ENCODE results near the gene GSPT1. TPM values are rescaled to one million over a fixed set of nuclear protein-coding genes. Genes with fewer than 3 reads are reported as not detected.

The GSPT1 gene
- total RNA-seq, 5 donors from 2014 or later (not counting 1 experiment from before 2014, with no cell fraction given), result 84.2 to 166 (median 92.5) TPM

Other genes with a start within 250 kb of the GSPT1 start
- gene SNN, start 247.5 kb downstream of the GSPT1 start, total RNA-seq, result 10 to 100 TPM; 17.4 to 56.2 (median 22.7) TPM
- 10 to 100 TPM; 44.0 to 76.3 (median 54.0) TPM for gene TXNDC11, start 173.1 kb downstream of the GSPT1 start, total RNA-seq
- gene ZC3H7A, start 118.7 kb downstream of the GSPT1 start, total RNA-seq, result 100 to 1,000 TPM in 1 of 5 donors, 10 to 100 TPM in 4; 57.6 to 115 (median 68.2) TPM
- gene RSL1D1, start 64.4 kb downstream of the GSPT1 start, total RNA-seq, result 100 to 1,000 TPM; 165 to 205 (median 180) TPM
- 10 to 100 TPM; 14.6 to 23.1 (median 19.5) TPM for gene NPIPB2, start 26.1 kb upstream of the GSPT1 start, total RNA-seq
- gene TNFRSF17, start 49.3 kb upstream of the GSPT1 start, total RNA-seq, result 1 to 10 TPM in 2 of 5 donors, under 1 TPM in 3; 0.41 to 1.4 (median 0.82) TPM
- 10 to 100 TPM; 28.8 to 40.4 (median 36.2) TPM for gene SNX29, start 60.8 kb upstream of the GSPT1 start, total RNA-seq

Measured in T-cell (primary cell).